Breast epithelium (tissue), 3 donors: ENCODE results near the gene ARID5B.

Experiments used
- POLR2A ChIP-seq: fragments of 450-650 bp; IDR thresholded peaks from one replicate; pipeline ENCODE4 v1.6.1; 2016; ENCODE audit warnings: antibody characterized with exemption, mild to moderate bottlenecking, moderate library complexity
- POLR2AphosphoS5 ChIP-seq, 3 donors: sonication (generic); formaldehyde crosslinking; IDR thresholded peaks; one replicate each; pipeline ENCODE4 v1.6.1; 2017; ENCODE audit warnings: antibody characterized with exemption in 3 of 3
- TF ChIP-seq, protein P1 (sequence below), 3 donors: fragments of 450-650 bp; IDR thresholded peaks; one replicate each; pipeline ENCODE4 v1.5.1; 2016 to 2017; ENCODE audit warnings: antibody characterized with exemption in 3 of 3, mild to moderate bottlenecking in 3 of 3, moderate library complexity in 3 of 3

DNA sequence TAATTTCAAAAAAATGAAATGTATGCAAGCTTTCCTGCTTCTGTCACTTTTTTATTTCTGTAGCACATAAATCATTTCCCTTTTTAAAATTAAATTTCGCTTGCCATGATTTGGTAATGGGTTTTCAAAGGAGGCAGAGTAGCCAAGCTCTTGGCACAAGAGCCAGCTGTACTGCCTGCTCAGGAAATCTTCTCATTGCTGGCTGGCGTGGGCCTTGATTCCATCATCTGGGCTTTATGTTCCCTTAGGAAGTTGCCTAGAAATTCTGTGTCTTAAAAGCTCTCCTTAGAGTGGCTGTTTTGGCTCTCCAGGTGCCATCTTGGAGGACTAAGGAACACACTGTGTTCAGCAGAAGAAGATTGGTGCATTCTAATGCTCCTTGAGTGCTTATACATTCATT lies 107.4 kb downstream of the ARID5B start:
- TF ChIP-seq, protein P1, sequence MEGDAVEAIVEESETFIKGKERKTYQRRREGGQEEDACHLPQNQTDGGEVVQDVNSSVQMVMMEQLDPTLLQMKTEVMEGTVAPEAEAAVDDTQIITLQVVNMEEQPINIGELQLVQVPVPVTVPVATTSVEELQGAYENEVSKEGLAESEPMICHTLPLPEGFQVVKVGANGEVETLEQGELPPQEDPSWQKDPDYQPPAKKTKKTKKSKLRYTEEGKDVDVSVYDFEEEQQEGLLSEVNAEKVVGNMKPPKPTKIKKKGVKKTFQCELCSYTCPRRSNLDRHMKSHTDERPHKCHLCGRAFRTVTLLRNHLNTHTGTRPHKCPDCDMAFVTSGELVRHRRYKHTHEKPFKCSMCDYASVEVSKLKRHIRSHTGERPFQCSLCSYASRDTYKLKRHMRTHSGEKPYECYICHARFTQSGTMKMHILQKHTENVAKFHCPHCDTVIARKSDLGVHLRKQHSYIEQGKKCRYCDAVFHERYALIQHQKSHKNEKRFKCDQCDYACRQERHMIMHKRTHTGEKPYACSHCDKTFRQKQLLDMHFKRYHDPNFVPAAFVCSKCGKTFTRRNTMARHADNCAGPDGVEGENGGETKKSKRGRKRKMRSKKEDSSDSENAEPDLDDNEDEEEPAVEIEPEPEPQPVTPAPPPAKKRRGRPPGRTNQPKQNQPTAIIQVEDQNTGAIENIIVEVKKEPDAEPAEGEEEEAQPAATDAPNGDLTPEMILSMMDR (IDR thresholded peaks at IDR 0.05) = no peak
- TF ChIP-seq POLR2AphosphoS5 (IDR thresholded peaks at IDR 0.05) = no peak
- TF ChIP-seq POLR2A = no peak
